Fibroblast of mammary gland (primary cell): ENCODE results near the gene MYL12B.
A peak's percentile ranks its signal among the peaks of the same experiment; 100 is the strongest.
"Not testable (repeated sequence)": the region's sequence is repeated elsewhere in the genome, so short reads cannot be mapped to it uniquely, and the experiment has no call there.

ENCODE experiments used
- DNase-seq: peaks from one replicate; pipeline ENCODE4 v3.0.0-alpha.2; 2010; ENCODE audit warnings: low read depth
- H3K4me3 ChIP-seq: 2 replicates; pipeline ENCODE4 v1.5.1; 2011; ENCODE audit warnings: low read depth, mild to moderate bottlenecking, low read length, moderate library complexity; ENCODE audit not compliant: control insufficient read depth
- CTCF ChIP-seq: conservative IDR thresholded peaks from 2 replicates; pipeline ENCODE4 v1.5.1; 2011; ENCODE audit warnings: low read depth, low read length, inconsistent platforms; ENCODE audit not compliant: control insufficient read depth, insufficient read depth

The MYL12B gene

GRCh38 chr18:3268306-3268705, 6.4 kb downstream of the MYL12B start:
- DNase-seq: no peak
- TF ChIP-seq CTCF: no peak
- no peak overlapping the region for H3K4me3 ChIP-seq

GRCh38 chr18:3269241-3269913, 7.4 kb downstream of the MYL12B start:
- DNase-seq: peak; percentile 62
- no peak for TF ChIP-seq CTCF
- H3K4me3 ChIP-seq: no peak overlapping the region

GRCh38 chr18:3269914-3270299, 8.0 kb downstream of the MYL12B start:
- H3K4me3 ChIP-seq: no peak overlapping the region
- TF ChIP-seq CTCF: no peak
- no peak for DNase-seq

GRCh38 chr18:3273042-3273441, 11.1 kb downstream of the MYL12B start:
- no peak for TF ChIP-seq CTCF

GRCh38 chr18:3277643-3278213, 15.8 kb downstream of the MYL12B start:
- DNase-seq, H3K4me3 ChIP-seq: not testable (repeated sequence)

More at GRCh38 chr18:3273042-3273441, 11.1 kb downstream of the MYL12B start:
- DNase-seq: no peak
- no peak overlapping the region for H3K4me3 ChIP-seq

- H3K4me3 ChIP-seq: no peak overlapping the region
- TF ChIP-seq CTCF: no peak
- DNase-seq: no peak
Observed at GRCh38 chr18:3279201-3280185, 17.6 kb downstream of the MYL12B start.
